HepG2 (cell line): ENCODE results near the gene CPHXL2. TPM values are rescaled to one million over a fixed set of nuclear protein-coding genes. Genes with fewer than 3 reads are reported as not detected.

Source experiments
- ATAC-seq: fragments of 200-7000 bp; cut with Tn5 transposase; 3 replicates; pipeline ENCODE4 v1.9.1; 2020; ENCODE audit warnings: mild to moderate bottlenecking, moderate library complexity
- BruUV-seq: library from RNA; stranded (reverse); fragments of 400-500 nt; replicated peaks from 2 replicates; lab custom pipeline; 2021; lab: Mats Ljungman, UMichigan
- CTCF ChIA-PET: fragments of 300-600 bp; formaldehyde crosslinking; extraction: SDS; loops from one replicate; lab custom pipeline; 2021; ENCODE audit warnings: low total read pairs, inconsistent platforms, low intra/inter-chr PET ratio; lab: Yijun Ruan, JAX
- POLR2A ChIA-PET: fragments of 350-600 bp; sonication (Branson Sonifier 250); formaldehyde crosslinking; loops from one replicate; lab custom pipeline; 2020; ENCODE audit warnings: antibody characterized with exemption, inconsistent platforms; lab: Yijun Ruan, JAX
- DNase-seq: peaks from one replicate; pipeline ENCODE4 v3.0.0-alpha.2; 2015; ENCODE audit warnings: low spot score
- FAIRE-seq: peaks from 3 replicates; lab custom pipeline; 2011; peaks lifted over from hg19 to GRCh38; lab: Jason Lieb, UNC
- H2AFZ ChIP-seq: one replicate; pipeline ENCODE4 v1.6.1; 2011; ENCODE audit warnings: low read length, inconsistent platforms
- H3K27ac ChIP-seq: fragments of 300-600 bp; 3 replicates; pipeline ENCODE4 v1.8.0; 2011; ENCODE audit warnings: mixed run types, mild to moderate bottlenecking, mixed read lengths, low read length, inconsistent platforms; ENCODE audit not compliant: insufficient read depth; ENCODE audit errors: extremely low read length
- H3K27me3 ChIP-seq, 2 experiments: fragments of 200-600 bp in 1 of 2; 2 replicates in 1 of 2; 3 replicates in 1 of 2; pipeline versions ENCODE4 v1.6.0 to v1.8.0; 2011; ENCODE audit warnings: low read length in 2 of 2, mild to moderate bottlenecking in 2 of 2, moderate library complexity in 2 of 2, inconsistent platforms in 1 of 2; ENCODE audit not compliant: insufficient read depth in 2 of 2, control insufficient read depth in 1 of 2
- H3K36me3 ChIP-seq, 2 experiments: fragments of 200-600 bp in 1 of 2; replicated peaks in 1 of 2; 2 replicates in 1 of 2; 3 replicates in 1 of 2; pipeline versions ENCODE4 v1.5.1 to v1.8.0; 2011; ENCODE audit warnings: low read length in 2 of 2, inconsistent platforms in 1 of 2; ENCODE audit not compliant: insufficient read depth in 2 of 2, control insufficient read depth in 1 of 2
- H3K4me1 ChIP-seq: 2 replicates; pipeline ENCODE4 v1.5.1; 2012; ENCODE audit warnings: low read length, inconsistent platforms; ENCODE audit not compliant: insufficient read depth
- H3K4me2 ChIP-seq: 2 replicates; pipeline ENCODE4 v1.6.0; 2011; ENCODE audit warnings: low read depth, low read length, inconsistent platforms
- H3K4me3 ChIP-seq, 3 experiments: fragments of 200-600 bp in 1 of 3; sonication (generic), shearing (Covaris generic) in 1 of 3; replicated peaks in 1 of 3; 2 replicates each; pipeline ENCODE4 v1.5.1; 2011 to 2016; ENCODE audit warnings: low read length in 3 of 3, inconsistent platforms in 2 of 3, low read depth in 2 of 3, mild to moderate bottlenecking in 2 of 3, control low read depth in 1 of 3, mixed read lengths in 1 of 3; ENCODE audit not compliant: insufficient read depth in 1 of 3
- H3K79me2 ChIP-seq: one replicate; pipeline ENCODE4 v1.6.1; 2011; ENCODE audit warnings: low read length, inconsistent platforms; ENCODE audit not compliant: insufficient read depth
- H3K9ac ChIP-seq: 2 replicates; pipeline ENCODE4 v1.6.0; 2011; ENCODE audit warnings: mild to moderate bottlenecking, low read depth, low read length, inconsistent platforms; ENCODE audit not compliant: insufficient read depth
- H3K9me3 ChIP-seq: 2 replicates; pipeline ENCODE4 v1.5.1; 2012; ENCODE audit warnings: mild to moderate bottlenecking, low read length
- H4K20me1 ChIP-seq: 2 replicates; pipeline ENCODE4 v1.6.0; 2011; ENCODE audit warnings: inconsistent platforms, mild to moderate bottlenecking, low read length, moderate library complexity; ENCODE audit not compliant: insufficient read depth
- BATF2 ChIP-seq: sonication (generic); formaldehyde crosslinking; IDR thresholded peaks from 2 replicates; pipeline ENCODE4 v1.8.0; 2022; ENCODE audit warnings: mild to moderate bottlenecking, missing genetic modification reagents, moderate library complexity
- DNMT3B ChIP-seq: conservative IDR thresholded peaks from 2 replicates; pipeline ENCODE4 v1.6.1; 2016; ENCODE audit warnings: missing biosample characterization, control low read depth
- LRRFIP1 ChIP-seq: sonication (generic); formaldehyde crosslinking; conservative IDR thresholded peaks from 2 replicates; pipeline ENCODE4 v1.4.0; 2020; ENCODE audit warnings: missing genetic modification reagents
- NR0B2 ChIP-seq: sonication (generic); formaldehyde crosslinking; IDR thresholded peaks from 2 replicates; pipeline ENCODE4 v1.4.0; 2020; ENCODE audit warnings: mild to moderate bottlenecking, missing genetic modification reagents
- PATZ1 ChIP-seq: sonication (generic); formaldehyde crosslinking; IDR thresholded peaks from 2 replicates; pipeline ENCODE4 v1.4.0; 2020; ENCODE audit warnings: missing genetic modification reagents
- THAP11 ChIP-seq: IDR thresholded peaks from 2 replicates; pipeline ENCODE4 v1.6.1; 2016; ENCODE audit warnings: missing biosample characterization, missing genetic modification reagents
- ZBTB26 ChIP-seq: IDR thresholded peaks from 2 replicates; pipeline ENCODE4 v1.6.1; 2016; ENCODE audit warnings: missing compliant biosample characterization, missing genetic modification reagents, borderline replicate concordance
- ZNF557 ChIP-seq: sonication (generic); formaldehyde crosslinking; IDR thresholded peaks from 2 replicates; pipeline ENCODE4 v1.4.0; 2020; ENCODE audit warnings: missing genetic modification reagents
- ZNF652 ChIP-seq: IDR thresholded peaks from 2 replicates; pipeline ENCODE4 v1.6.1; 2016; ENCODE audit warnings: low read depth, borderline replicate concordance
- ZNF770 ChIP-seq: sonication (generic); formaldehyde crosslinking; IDR thresholded peaks from 2 replicates; pipeline ENCODE4 v1.5.0; 2020; ENCODE audit warnings: mild to moderate bottlenecking, missing genetic modification reagents
- ZNF773 ChIP-seq: sonication (generic); formaldehyde crosslinking; IDR thresholded peaks from 2 replicates; pipeline ENCODE4 v1.4.0; 2020; ENCODE audit warnings: missing genetic modification reagents, borderline replicate concordance
- WGBS: methylation state at CpG from one replicate; pipeline ENCODE4 v1.1.6; 2017; ENCODE audit warnings: low lambda C conversion rate; 5-methylcytosine and 5-hydroxymethylcytosine counted together
- in situ Hi-C: cut with HindIII; loops from 2 replicates; pipeline ENCODE4 v1.10.0; 2017; ENCODE audit warnings: low pct_unique_long_range_greater_than_20kb; ENCODE audit not compliant: extremely low pct_ligation_motif_present
- intact Hi-C: fragments of 100-400 bp; cut with micrococcal nuclease; formaldehyde crosslinking; loops from one replicate; pipeline ENCODE4 v1.10.0; 2022; ENCODE audit not compliant: unreplicated experiment
- polyA plus RNA-seq, 8 experiments: library from polyadenylated mRNA; depleted of rRNA in 3 of 8; stranded (reverse) in 7 of 8; unstranded in 1 of 8; fragments of >200 nt; fragmentation: Illumina TruSeq in 4 of 8; extraction: Trizol in 4 of 8; gene quantifications; 2 replicates each; pipeline versions ENCODE4 v1.2.1 to v1.2.3, GENCODE V29; 2011 to 2016; ENCODE audit warnings: low read depth in 4 of 8, missing spikeins in 1 of 8, mixed read lengths in 1 of 8; ENCODE audit not compliant: insufficient read depth in 1 of 8
- total RNA-seq, 5 experiments: library from RNA; depleted of rRNA; stranded (reverse); fragments of >200 nt; fragmentation: Illumina TruSeq; extraction: Trizol; gene quantifications; 2 replicates each; pipeline ENCODE4 v1.2.3, GENCODE V29; 2016; ENCODE audit warnings: low read depth in 1 of 5

Gene CPHXL2
- total and polyA plus RNA-seq, 2 of the 13 experiments (the other 11 are each of a cell fraction or from before 2014, with no cell fraction given), result not detected

GRCh38 chr16:75667503-75667902 is 9.3 kb downstream of the CPHXL2 start (continued):
- TF ChIP-seq THAP11 (CRISPR knock-in tag) (no peak), PATZ1 (CRISPR knock-in tag) (no peak), NR0B2 (no peak), ZNF773 (CRISPR knock-in tag) (no peak)

- Histone ChIP-seq H3K4me3 (no peak overlapping the region), H3K4me1 (no peaks in the 10 kb centered on the region), H3K79me2 (no peaks in the 10 kb centered on the region), H3K4me2 (no peak overlapping the region), H2AFZ (no peak overlapping the region), H4K20me1 (no peaks in the 10 kb centered on the region; the same call in none of the 2 replicates), H3K27me3 (no peaks in the 10 kb centered on the region), H3K27ac (no peak overlapping the region), H3K9ac (no peak overlapping the region), H3K36me3 (peaks cover 13 to 34% of the 10 kb centered on the region in 2 experiments; a peak in 4 of 5 replicates), H3K9me3 (no peaks in the 10 kb centered on the region)
- CTCF ChIA-PET, result no interaction called here
- BruUV-seq, result no TSS peak
- peak; percentile 43 for ATAC-seq
- POLR2A ChIA-PET, result no interaction called here
- intact Hi-C loops (no loop called here), in situ Hi-C loops (no loop called here)
- no peak for DNase-seq
- 80% methylated on average over 4 of the region's 4 CpGs for WGBS
- FAIRE-seq, result no peak
- TF ChIP-seq ZNF557 (CRISPR knock-in tag) (no peak), ZNF770 (no peak), BATF2 (no peak), DNMT3B (CRISPR knock-in tag) (no peak), LRRFIP1 (CRISPR knock-in tag) (no peak), ZNF652 (CRISPR knock-in tag) (no peak), ZBTB26 (CRISPR knock-in tag) (no peak)
Measured at GRCh38 chr16:75660726-75661302, 16.0 kb downstream of the CPHXL2 start.
